LNCAP (cell line): ENCODE measurements around the gene REPS2.
A peak's percentile ranks its signal among the peaks of the same experiment; 100 is the strongest.

Source experiments
- CTCF ChIP-seq: fragments of 450-650 bp; IDR thresholded peaks from 2 replicates; pipeline ENCODE4 v1.5.1; 2017; ENCODE audit warnings: mild to moderate bottlenecking

REPS2 gene

GRCh38 chrX:17098516-17099247 is 152.2 kb downstream of the REPS2 start:
- TF ChIP-seq CTCF: no peak

- TF ChIP-seq CTCF: no peak
These were observed 158.0 kb downstream of the REPS2 start for GRCh38 chrX:17104433-17104832.

- no peak for TF ChIP-seq CTCF
These were observed 174.4 kb downstream of the REPS2 start for GRCh38 chrX:17120816-17121215.

- no peak for TF ChIP-seq CTCF
These were observed 207.5 kb downstream of the REPS2 start for GRCh38 chrX:17154001-17154400.

GRCh38 chrX:17160975-17161374 is 214.5 kb downstream of the REPS2 start:
- TF ChIP-seq CTCF: peak; percentile 22; the same call in 1 of the 2 replicates

GRCh38 chrX:17161991-17162390 is 215.5 kb downstream of the REPS2 start:
- TF ChIP-seq CTCF: no peak

GRCh38 chrX:17164079-17164478 is 217.6 kb downstream of the REPS2 start:
- no peak for TF ChIP-seq CTCF

GRCh38 chrX:17164941-17165340 is 218.5 kb downstream of the REPS2 start:
- no peak for TF ChIP-seq CTCF
